ENCODE results near the gene ADGRG1.

The ADGRG1 gene

GRCh38 chr16:57687363-57687929, 59.0 kb downstream of the ADGRG1 start:
- DNase-seq, result no peak

- no peak for DNase-seq
Observed at GRCh38 chr16:57688487-57688986, 60.1 kb downstream of the ADGRG1 start.

DNA sequence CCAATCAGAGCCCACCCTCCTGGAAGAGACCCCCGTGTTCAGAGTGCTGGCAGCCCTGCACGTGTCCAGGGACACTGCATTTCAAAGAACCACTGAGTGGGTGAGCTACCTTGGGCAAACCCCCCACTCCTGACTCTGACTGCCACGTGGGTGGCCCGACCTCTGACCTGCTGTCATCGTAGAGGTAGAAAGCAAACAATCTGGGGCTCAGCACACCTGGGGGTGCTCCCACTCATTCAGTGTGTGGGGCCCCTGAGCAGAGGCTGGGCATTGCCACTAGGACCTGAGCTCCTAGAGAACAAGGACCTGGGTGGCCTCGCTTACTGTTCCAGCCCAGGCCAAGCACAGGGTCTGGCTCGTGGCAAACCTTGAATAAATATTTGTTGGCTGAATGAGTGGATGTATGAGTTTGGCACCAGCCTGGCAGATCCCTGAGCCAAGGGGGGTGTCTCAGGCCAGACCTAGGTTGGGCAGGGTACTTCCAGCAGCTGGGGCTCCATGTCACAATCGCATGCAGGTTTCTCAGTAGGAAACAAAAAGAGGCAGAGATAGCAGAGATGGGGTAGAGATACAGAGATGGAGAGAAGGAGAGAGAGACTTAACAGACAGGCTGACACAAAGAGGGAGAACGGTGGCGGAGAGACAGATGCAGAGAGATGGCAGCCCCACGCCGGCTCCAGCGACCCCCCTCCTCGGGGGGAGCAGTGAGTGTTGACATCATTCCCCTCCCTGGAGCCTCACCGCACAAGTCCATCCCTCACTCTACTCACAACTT, 60.7 kb downstream of the ADGRG1 start:
- no peak for DNase-seq

GRCh38 chr16:57689762-57690558, 61.5 kb downstream of the ADGRG1 start:
- DNase-seq, result peak; percentile 34

- no peak for DNase-seq
Observed at GRCh38 chr16:57690782-57691471, 62.5 kb downstream of the ADGRG1 start.

- DNase-seq, result no peak
Observed at GRCh38 chr16:57692636-57693035, 64.2 kb downstream of the ADGRG1 start.

- DNase-seq, result no peak
Observed at GRCh38 chr16:57693550-57693949, 65.1 kb downstream of the ADGRG1 start.

DNA sequence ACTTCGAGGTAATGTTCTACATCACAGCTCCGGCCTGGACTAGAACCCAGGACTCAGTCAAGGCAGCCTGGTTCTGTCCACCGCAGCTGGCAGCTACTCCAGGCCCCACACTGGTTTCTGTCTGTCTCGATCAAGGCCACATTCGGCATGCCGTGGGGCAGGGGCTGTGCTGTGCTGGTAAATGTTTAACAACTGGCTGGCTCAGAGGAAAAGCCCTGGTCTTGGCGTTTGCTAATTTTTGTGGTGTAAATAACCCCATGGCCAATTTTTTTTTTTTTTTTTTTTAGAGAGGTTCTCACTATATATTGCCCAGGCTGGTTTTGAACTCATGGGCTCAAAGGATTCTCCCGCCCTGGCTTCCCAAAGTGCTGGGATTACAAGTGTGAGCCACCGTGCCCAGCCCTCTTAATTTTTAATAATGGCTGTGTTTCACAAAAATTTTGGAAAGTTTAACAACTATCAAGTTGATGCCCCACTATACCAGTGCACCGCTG, 65.8 kb downstream of the ADGRG1 start:
- DNase-seq, result no peak

DNA sequence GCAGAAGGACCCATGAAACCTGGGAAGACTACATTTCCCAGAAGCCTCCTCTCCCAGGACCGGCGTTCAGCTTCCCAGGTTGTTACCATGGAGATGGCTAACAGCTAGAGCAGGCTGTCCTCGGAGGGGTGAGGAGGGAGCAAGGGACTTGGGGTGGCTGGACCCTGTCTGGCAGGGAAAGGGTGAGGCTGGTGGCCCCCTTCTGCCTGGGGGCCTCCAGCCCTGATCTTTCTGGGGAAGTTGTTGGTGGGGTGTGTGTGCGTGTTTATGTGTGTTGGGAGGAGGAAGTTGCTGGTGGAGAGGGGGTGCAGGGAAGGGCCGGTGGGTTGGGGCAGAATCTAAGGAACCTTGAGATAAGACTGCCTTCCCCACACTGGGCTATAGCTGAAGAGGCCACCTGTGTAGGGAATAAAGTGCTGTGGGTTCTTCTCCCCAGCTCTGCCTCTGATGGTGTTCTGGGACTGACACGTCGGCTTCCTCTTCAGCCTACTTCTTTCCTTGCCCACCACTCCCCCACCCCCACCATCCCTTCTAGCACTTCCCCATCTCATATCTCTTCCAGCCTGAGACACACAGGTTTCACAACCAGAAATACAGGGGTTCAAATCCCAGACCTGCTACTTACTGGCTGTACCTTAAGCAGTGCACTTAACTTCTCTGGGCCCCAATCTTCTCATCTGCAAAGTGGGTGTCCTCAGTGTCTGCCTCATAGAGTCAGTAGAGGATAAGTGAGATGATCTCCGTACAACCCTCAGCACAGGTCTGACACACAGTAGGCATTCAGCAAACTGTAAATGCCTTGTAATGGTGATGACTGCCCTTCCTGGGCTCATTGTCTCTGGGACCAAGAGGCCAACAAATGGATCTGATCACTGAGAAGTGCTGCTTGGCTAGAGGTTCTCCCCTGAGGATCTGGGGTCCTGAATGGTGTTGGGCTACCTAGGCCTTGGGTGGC, 66.6 kb downstream of the ADGRG1 start, which contains the start of gene DRC7:
Gene DRC7, plus strand, starts transcription at position 82 of the 955 bp plus-strand sequence. CDS start 3,144 bp downstream, outside the sequence.
- no peak for DNase-seq

DNA sequence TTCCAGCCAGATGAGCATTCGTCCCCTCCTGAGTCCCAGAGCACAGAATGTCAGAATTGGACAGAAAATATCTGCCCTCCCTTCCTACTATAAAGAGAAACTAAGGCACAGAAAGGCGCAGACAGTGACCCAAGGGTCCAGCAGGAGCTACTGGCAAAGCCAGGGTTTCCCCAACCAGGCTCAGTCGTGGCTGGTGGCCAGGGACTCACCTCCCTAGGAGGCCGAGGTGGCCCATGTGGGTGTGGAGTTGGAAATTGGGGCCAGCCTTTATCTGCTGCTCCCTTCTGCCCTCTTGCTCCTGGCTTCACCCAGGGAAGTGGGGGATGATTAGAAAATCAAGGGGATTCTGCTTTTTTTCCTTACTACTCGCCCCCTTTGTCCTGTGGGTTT, 67.2 kb downstream of the ADGRG1 start:
- no peak for DNase-seq

DNA sequence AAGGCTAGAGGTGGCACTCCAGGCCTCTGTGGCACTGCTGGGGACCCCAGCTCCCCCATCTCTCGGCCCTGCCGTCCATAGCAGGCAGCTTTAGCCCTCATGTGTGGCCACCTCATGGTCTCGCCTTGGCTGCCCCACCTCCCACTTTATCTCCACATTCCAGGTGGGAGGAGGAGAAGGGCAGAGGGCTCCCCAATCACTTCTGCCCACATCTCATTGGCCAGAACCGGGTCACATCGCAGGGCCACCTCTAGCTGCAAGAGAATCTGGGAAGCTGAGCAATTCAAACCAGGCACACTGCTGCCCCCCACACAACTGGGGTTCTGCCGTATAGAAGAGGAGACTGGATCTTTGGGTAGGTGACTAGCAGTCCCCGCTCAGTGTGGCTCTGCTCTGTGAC, 67.8 kb downstream of the ADGRG1 start:
- no peak for DNase-seq

- DNase-seq, result no peak
Observed at GRCh38 chr16:57697896-57698537, 69.6 kb downstream of the ADGRG1 start.

GRCh38 chr16:57698812-57699405, 70.5 kb downstream of the ADGRG1 start:
- no peak for DNase-seq

DNA sequence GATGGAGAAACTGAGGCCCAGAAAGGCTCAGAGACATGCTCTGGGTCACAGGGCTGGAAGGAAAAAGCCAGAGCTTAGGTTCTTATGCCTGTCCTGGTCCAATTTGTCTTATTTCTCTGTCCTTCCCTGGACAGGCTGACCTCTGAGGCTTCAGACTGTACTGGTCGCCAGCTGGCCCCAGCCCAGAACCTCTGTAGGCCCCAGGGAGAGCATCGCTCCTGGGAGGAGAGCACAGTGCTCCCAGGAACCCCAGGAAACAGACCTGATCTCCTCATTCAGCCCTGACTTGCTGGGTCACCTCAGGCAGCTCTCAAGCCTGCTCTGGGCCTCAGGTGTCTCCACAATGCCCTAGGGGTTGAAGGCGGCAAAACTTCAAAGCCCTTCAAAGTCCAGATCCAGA, 71.1 kb downstream of the ADGRG1 start:
- DNase-seq, result no peak

GRCh38 chr16:57699899-57700298, 71.5 kb downstream of the ADGRG1 start:
- DNase-seq, result no peak

DNA sequence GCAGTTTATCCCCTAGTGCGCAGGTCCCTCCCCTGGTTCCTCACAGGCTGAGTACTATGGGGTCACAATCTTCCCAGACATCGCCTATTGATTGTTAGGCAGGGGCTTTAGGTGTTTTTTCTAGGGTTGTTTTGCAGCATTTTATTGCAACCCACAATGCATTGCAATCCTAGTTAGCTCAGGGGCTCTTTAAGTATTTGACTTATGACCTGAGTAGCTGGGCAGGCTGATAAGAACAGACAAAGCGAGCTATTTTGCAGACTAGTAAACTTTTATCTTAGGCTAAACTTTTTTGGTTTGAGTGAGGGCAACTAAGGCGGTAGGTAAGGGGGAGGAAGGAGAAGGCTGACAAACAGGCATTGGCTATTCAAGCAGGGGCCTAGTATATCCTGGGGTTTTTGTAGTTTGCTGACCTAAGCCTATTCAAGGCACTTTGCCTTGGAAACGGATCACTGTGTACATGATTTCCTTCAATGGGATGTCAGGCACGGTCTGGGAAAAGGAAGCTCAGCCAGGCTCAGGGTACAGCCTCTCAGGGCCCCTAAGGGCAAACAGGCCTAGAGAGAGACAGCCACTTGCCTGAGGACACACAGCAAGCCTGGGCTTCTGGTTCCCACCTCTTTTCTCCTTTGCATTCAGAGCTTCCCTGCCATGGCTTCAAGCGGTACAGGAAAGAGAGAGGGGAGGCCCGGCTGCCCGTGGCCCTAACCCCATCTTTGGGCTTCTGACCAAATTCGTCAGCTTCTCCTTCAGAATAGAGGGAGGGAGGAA, 72.5 kb downstream of the ADGRG1 start:
- DNase-seq, result no peak

GRCh38 chr16:57701759-57702371, 73.4 kb downstream of the ADGRG1 start:
- no peak for DNase-seq

- no peak for DNase-seq
Observed at GRCh38 chr16:57703416-57704010, 75.1 kb downstream of the ADGRG1 start.
